ENCODE data around the gene MYO1A.
A peak's percentile ranks its signal among the peaks of the same experiment; 100 is the strongest.

Gene MYO1A

GRCh38 chr12:57072661-57073060, 22.7 kb upstream of the MYO1A start:
- H3K4me3 ChIP-seq (ENCODE audit: low read depth, low read length) = no peak overlapping the region
- no peak for TF ChIP-seq CTCF (IDR thresholded peaks at IDR 0.05; ENCODE audit: control insufficient read depth, extremely low read depth, insufficient read depth)
- DNase-seq (ENCODE audit: low read depth) = no peak

GRCh38 chr12:57069523-57069922, 19.6 kb upstream of the MYO1A start:
- DNase-seq (ENCODE audit: low read depth) = peak; percentile 38
- H3K4me3 ChIP-seq (ENCODE audit: low read depth, low read length) = no peak overlapping the region
- peak; percentile 69 for TF ChIP-seq CTCF (IDR thresholded peaks at IDR 0.05; ENCODE audit: control insufficient read depth, extremely low read depth, insufficient read depth)

GRCh38 chr12:57066245-57066644, 16.3 kb upstream of the MYO1A start:
- DNase-seq (ENCODE audit: low read depth) = no peak
- TF ChIP-seq CTCF (IDR thresholded peaks at IDR 0.05; ENCODE audit: control insufficient read depth, extremely low read depth, insufficient read depth) = no peak
- H3K4me3 ChIP-seq (ENCODE audit: low read depth, low read length) = no peak overlapping the region

- no peak for DNase-seq (ENCODE audit: low read depth)
- no peak for TF ChIP-seq CTCF (IDR thresholded peaks at IDR 0.05; ENCODE audit: control insufficient read depth, extremely low read depth, insufficient read depth)
Measured at GRCh38 chr12:57063991-57064685, 14.2 kb upstream of the MYO1A start.

GRCh38 chr12:57058454-57058853, 8.5 kb upstream of the MYO1A start:
- TF ChIP-seq CTCF (IDR thresholded peaks at IDR 0.05; ENCODE audit: control insufficient read depth, extremely low read depth, insufficient read depth) = no peak
- no peak for DNase-seq (ENCODE audit: low read depth)

More at GRCh38 chr12:57063991-57064685, 14.2 kb upstream of the MYO1A start:
- H3K4me3 ChIP-seq (ENCODE audit: low read depth, low read length) = no peak overlapping the region

GRCh38 chr12:57057067-57057751, 7.3 kb upstream of the MYO1A start:
- no peak for TF ChIP-seq CTCF (IDR thresholded peaks at IDR 0.05; ENCODE audit: control insufficient read depth, extremely low read depth, insufficient read depth)
- no peak overlapping the region for H3K4me3 ChIP-seq (ENCODE audit: low read depth, low read length)
- DNase-seq (ENCODE audit: low read depth) = no peak

More at GRCh38 chr12:57058454-57058853, 8.5 kb upstream of the MYO1A start:
- H3K4me3 ChIP-seq (ENCODE audit: low read depth, low read length) = no peak overlapping the region

Data from LNCaP clone FGC (cell line).